G401.6 (cell line): ENCODE results near the gene PFDN1.

ENCODE experiments used
- FAIRE-seq: peaks from 2 replicates; lab custom pipeline; 2012; peaks lifted over from hg19 to GRCh38; lab: Jason Lieb, UNC

Gene PFDN1

GRCh38 chr5:140236891-140237598 is 65.9 kb downstream of the PFDN1 start:
- FAIRE-seq: no peak

GRCh38 chr5:140235791-140236551 is 66.9 kb downstream of the PFDN1 start:
- no peak for FAIRE-seq

- FAIRE-seq: no peak
Measured at GRCh38 chr5:140234377-140234989, 68.4 kb downstream of the PFDN1 start.

GRCh38 chr5:140232731-140233130 is 70.2 kb downstream of the PFDN1 start:
- no peak for FAIRE-seq

- no peak for FAIRE-seq
Measured at GRCh38 chr5:140230373-140230772, 72.5 kb downstream of the PFDN1 start.

- FAIRE-seq: no peak
Measured at GRCh38 chr5:140228364-140228837, 74.5 kb downstream of the PFDN1 start.

GRCh38 chr5:140227046-140227445 is 75.9 kb downstream of the PFDN1 start:
- no peak for FAIRE-seq

GRCh38 chr5:140225396-140225795 is 77.5 kb downstream of the PFDN1 start:
- no peak for FAIRE-seq

- no peak for FAIRE-seq
Measured at GRCh38 chr5:140224658-140225057, 78.2 kb downstream of the PFDN1 start.

GRCh38 chr5:140223567-140223966 is 79.3 kb downstream of the PFDN1 start:
- no peak for FAIRE-seq

GRCh38 chr5:140222416-140222815 is 80.5 kb downstream of the PFDN1 start:
- no peak for FAIRE-seq

GRCh38 chr5:140221697-140222223 is 81.1 kb downstream of the PFDN1 start:
- no peak for FAIRE-seq

- FAIRE-seq: no peak
Measured at GRCh38 chr5:140220698-140221064, 82.2 kb downstream of the PFDN1 start.

- no peak for FAIRE-seq
Measured at GRCh38 chr5:140220032-140220697, 82.7 kb downstream of the PFDN1 start.

GRCh38 chr5:140219068-140219991 is 83.6 kb downstream of the PFDN1 start:
- no peak for FAIRE-seq

- no peak for FAIRE-seq
Measured at GRCh38 chr5:140217299-140218026, 85.4 kb downstream of the PFDN1 start.

- FAIRE-seq: no peak
Measured at GRCh38 chr5:140216478-140217074, 86.3 kb downstream of the PFDN1 start.

GRCh38 chr5:140215276-140215675 is 87.6 kb downstream of the PFDN1 start:
- no peak for FAIRE-seq

GRCh38 chr5:140214831-140215230 is 88.1 kb downstream of the PFDN1 start:
- FAIRE-seq: no peak

- FAIRE-seq: no peak
Measured at GRCh38 chr5:140213370-140213983, 89.4 kb downstream of the PFDN1 start.
